RWPE1 (cell line): ENCODE results near the gene TGM2.
A peak's percentile ranks its signal among the peaks of the same experiment; 100 is the strongest.

Experiments used
- CTCF ChIA-PET: fragments of 350-600 bp; sonication (Branson Sonifier 250); formaldehyde crosslinking; extraction: SDS; loops from one replicate; lab custom pipeline; 2021; lab: Yijun Ruan, JAX
- POLR2A ChIA-PET: fragments of 400-600 bp; formaldehyde crosslinking; extraction: SDS; loops from one replicate; lab custom pipeline; 2020; ENCODE audit warnings: antibody characterized with exemption; ENCODE audit not compliant: low non-redundant PET; lab: Yijun Ruan, JAX
- DNase-seq: peaks from one replicate; pipeline ENCODE4 v3.0.0; 2012; ENCODE audit warnings: low spot score
- H3K27ac ChIP-seq: fragments of 450-650 bp; 2 replicates; pipeline ENCODE4 v1.5.1; 2017
- CTCF ChIP-seq: fragments of 450-650 bp; conservative IDR thresholded peaks from 2 replicates; pipeline ENCODE4 v1.5.1; 2017; ENCODE audit warnings: low read depth, mild to moderate bottlenecking

Gene TGM2

GRCh38 chr20:38091441-38092216, 73.4 kb downstream of the TGM2 start:
- DNase-seq: no peak
- ChIA-PET POLR2A (no interaction called here), CTCF (interaction anchor here (0.7 to 1.1 kb wide), 3 partner anchors 18 to 130 kb away, joined by 3 to 4 read pairs (median 3); no protein-coding TSS in a partner anchor)
- no peak overlapping the region for H3K27ac ChIP-seq
- no peak for TF ChIP-seq CTCF

GRCh38 chr20:38090061-38090460, 75.0 kb downstream of the TGM2 start:
- POLR2A ChIA-PET: no interaction called here
- TF ChIP-seq CTCF: no peak
- CTCF ChIA-PET: interaction anchor here (0.7 to 2.2 kb wide), 6 partner anchors 15 to 438 kb away, joined by 3 to 11 read pairs (median 4); no protein-coding TSS in a partner anchor
- no peak for DNase-seq
- H3K27ac ChIP-seq: no peak overlapping the region

GRCh38 chr20:38089500-38089899, 75.6 kb downstream of the TGM2 start:
- no peak overlapping the region for H3K27ac ChIP-seq
- CTCF ChIA-PET: interaction anchor here (0.9 to 2.2 kb wide), 4 partner anchors 14 to 438 kb away, joined by 3 to 11 read pairs (median 8); no protein-coding TSS in a partner anchor
- POLR2A ChIA-PET: no interaction called here
- DNase-seq: no peak
- TF ChIP-seq CTCF: no peak

- no peak for DNase-seq
- peak overlapping the region; percentile 14; the same call in 1 of the 2 replicates for H3K27ac ChIP-seq
- CTCF ChIA-PET: interaction anchor here (0.6 to 1.2 kb wide), 3 partner anchors 12 to 703 kb away, joined by 4 to 5 read pairs (median 4); no protein-coding TSS in a partner anchor
- POLR2A ChIA-PET: no interaction called here
- TF ChIP-seq CTCF: no peak
Measured at GRCh38 chr20:38085026-38085425, 80.0 kb downstream of the TGM2 start.

GRCh38 chr20:38084425-38084951, 80.6 kb downstream of the TGM2 start:
- ChIA-PET CTCF (interaction anchor here (0.6 to 1.2 kb wide), 3 partner anchors 9 to 25 kb away, joined by 4 to 5 read pairs (median 5); no protein-coding TSS in a partner anchor), POLR2A (no interaction called here)
- DNase-seq: no peak
- TF ChIP-seq CTCF: no peak
- H3K27ac ChIP-seq: peak overlapping the region; percentile 14; the same call in 1 of the 2 replicates

GRCh38 chr20:38083338-38084048, 81.6 kb downstream of the TGM2 start:
- POLR2A ChIA-PET: interaction anchor here (0.6 kb wide), 1 partner anchor 245 kb away, joined by 3 read pairs; no protein-coding TSS in a partner anchor
- TF ChIP-seq CTCF: no peak
- no peak for DNase-seq
- H3K27ac ChIP-seq: no peak overlapping the region
- CTCF ChIA-PET: interaction anchor here (0.6 to 1.7 kb wide), 9 partner anchors 10 to 1480 kb away, joined by 3 to 8 read pairs (median 4); no protein-coding TSS in a partner anchor
